Kidney epithelial cell (primary cell): ENCODE data around the gene PUM1. TPM values are rescaled to one million over a fixed set of nuclear protein-coding genes. Genes with fewer than 3 reads are reported as not detected.

Experiments used
- DNase-seq: peaks from one replicate; pipeline ENCODE4 v3.0.0-alpha.2; 2010; ENCODE audit warnings: low read depth
- H3K27me3 ChIP-seq: 2 replicates; pipeline ENCODE4 v1.6.0; 2011; ENCODE audit warnings: low read length; ENCODE audit not compliant: control insufficient read depth, insufficient read depth
- H3K36me3 ChIP-seq: 2 replicates; pipeline ENCODE4 v1.5.1; 2011; ENCODE audit warnings: low read length; ENCODE audit not compliant: control insufficient read depth, insufficient read depth
- H3K4me3 ChIP-seq: 2 replicates; pipeline ENCODE4 v1.5.1; 2011; ENCODE audit warnings: low read depth, mild to moderate bottlenecking, control low read depth, low read length
- total RNA-seq: library from RNA; depleted of rRNA; stranded (reverse); fragments of >200 nt; gene quantifications from 2 replicates; pipeline ENCODE4 v1.2.3, GENCODE V29; 2015
- TF ChIP-seq, protein P1 (sequence below): IDR thresholded peaks from 2 replicates; pipeline ENCODE4 v1.5.1; 2011; ENCODE audit warnings: mild to moderate bottlenecking, moderate library complexity, low read length, control low read depth, inconsistent platforms; ENCODE audit not compliant: insufficient read depth, poor library complexity, severe bottlenecking

PUM1 gene
- total RNA-seq, 1 donor from 2014 or later, result 78.1 TPM

DNA sequence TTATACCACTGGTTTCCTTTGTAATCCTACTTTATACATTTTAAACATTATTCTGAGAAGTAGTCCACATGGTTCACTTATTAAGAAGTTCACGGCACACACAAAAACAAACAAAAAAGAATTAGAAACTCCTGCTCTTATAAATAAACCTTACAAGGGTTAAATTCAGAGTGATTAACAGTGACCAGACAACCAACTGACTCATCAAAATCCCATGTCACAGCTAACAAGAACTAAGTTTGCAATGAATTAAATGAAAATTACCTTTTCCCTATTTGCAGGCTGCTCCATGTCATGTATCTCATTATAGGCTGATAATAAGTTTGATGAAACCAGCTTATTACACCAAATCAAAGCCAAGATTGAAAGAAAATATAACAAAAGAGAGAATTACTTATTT, 77.5 kb downstream of the PUM1 start:
- TF ChIP-seq, protein P1, sequence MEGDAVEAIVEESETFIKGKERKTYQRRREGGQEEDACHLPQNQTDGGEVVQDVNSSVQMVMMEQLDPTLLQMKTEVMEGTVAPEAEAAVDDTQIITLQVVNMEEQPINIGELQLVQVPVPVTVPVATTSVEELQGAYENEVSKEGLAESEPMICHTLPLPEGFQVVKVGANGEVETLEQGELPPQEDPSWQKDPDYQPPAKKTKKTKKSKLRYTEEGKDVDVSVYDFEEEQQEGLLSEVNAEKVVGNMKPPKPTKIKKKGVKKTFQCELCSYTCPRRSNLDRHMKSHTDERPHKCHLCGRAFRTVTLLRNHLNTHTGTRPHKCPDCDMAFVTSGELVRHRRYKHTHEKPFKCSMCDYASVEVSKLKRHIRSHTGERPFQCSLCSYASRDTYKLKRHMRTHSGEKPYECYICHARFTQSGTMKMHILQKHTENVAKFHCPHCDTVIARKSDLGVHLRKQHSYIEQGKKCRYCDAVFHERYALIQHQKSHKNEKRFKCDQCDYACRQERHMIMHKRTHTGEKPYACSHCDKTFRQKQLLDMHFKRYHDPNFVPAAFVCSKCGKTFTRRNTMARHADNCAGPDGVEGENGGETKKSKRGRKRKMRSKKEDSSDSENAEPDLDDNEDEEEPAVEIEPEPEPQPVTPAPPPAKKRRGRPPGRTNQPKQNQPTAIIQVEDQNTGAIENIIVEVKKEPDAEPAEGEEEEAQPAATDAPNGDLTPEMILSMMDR, result no peak
- Histone ChIP-seq H3K27me3 (no peaks in the 10 kb centered on the region), H3K4me3 (no peak overlapping the region), H3K36me3 (no peaks in the 10 kb centered on the region)
- DNase-seq, result no peak

- Histone ChIP-seq H3K4me3 (no peak overlapping the region), H3K36me3 (no peaks in the 10 kb centered on the region), H3K27me3 (no peaks in the 10 kb centered on the region)
- DNase-seq, result no peak
- TF ChIP-seq, protein P1, result no peak
Measured at GRCh38 chr1:30986755-30987154, 78.8 kb downstream of the PUM1 start.

DNA sequence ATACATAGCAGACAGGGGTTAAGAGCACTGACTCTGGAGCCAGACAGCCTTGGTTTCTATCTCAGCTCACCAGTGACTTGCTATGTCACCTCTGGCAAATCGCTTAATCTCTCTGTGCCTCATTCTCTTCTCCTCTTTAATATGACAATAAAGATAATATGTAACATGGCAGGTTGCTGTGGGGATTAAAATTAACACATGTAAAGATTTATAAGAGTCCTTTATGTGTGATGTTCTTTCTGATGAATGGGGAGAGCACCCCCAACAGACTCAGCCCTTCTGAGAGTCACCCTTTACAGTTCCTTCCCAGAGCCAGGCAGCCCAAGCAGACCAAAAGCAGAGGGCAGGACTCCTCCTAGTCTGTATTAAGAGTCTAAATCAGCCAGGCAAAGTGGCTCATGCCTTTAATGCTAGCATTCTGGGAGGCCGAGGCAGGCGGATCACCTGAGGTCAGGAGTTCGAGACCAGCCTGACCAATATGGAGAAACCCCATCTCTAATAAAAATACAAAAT, 80.5 kb downstream of the PUM1 start:
- Histone ChIP-seq H3K4me3 (no peak overlapping the region), H3K27me3 (no peaks in the 10 kb centered on the region), H3K36me3 (no peaks in the 10 kb centered on the region)
- TF ChIP-seq, protein P1, result no peak
- no peak for DNase-seq

DNA sequence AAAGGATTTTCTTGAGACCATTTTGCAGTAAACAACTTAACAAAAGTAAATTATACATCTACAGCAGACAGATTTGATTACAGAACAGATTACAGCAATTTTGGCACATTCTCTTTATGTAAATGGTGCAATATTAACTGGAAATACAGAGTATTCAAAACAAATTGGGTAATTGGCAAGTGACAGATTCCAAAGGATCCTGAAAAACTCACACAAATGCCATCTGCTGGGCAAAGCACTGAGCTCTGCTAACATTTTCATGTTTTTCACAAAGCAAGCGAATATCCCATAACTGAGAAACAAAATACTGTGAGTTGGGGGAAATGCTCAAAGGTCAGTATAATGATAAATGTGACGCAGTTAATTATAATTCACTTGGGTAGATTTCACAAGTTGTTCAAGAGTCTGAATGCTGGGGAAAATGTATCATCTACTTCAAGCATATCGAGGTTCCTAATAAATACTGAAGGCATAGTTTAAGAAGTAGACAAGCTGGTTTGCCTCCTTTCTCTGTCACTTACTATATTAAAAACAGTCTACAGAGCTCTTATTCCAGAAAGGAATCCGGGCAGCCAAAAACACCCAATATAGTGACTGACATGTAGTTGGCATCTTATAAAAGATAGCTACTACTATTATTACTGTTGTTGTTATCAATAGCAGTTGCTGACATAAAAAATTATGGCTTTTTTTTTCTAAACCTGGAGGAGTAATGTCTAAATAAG, 81.2 kb downstream of the PUM1 start:
- Histone ChIP-seq H3K4me3 (no peak overlapping the region), H3K36me3 (no peaks in the 10 kb centered on the region), H3K27me3 (no peaks in the 10 kb centered on the region)
- TF ChIP-seq, protein P1, result no peak
- DNase-seq, result no peak

DNA sequence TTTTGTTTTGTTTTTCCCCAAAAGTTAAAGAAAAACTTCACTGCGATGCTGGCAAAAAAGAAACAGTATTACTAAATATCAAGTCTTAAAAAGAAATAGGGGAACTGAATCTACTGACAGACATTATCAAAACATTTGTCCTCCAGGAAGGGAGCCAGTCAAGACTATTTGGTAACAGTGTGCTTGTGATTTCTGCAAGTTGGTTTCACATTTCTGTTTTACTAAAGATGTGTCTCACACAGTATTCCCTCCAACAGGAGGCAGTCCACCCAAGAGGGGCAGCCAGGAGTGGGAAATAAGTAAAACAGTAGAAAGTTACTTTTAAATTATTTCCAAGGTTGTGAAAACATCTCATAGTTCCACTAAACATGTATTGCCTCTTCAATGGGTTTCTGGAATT, 82.6 kb downstream of the PUM1 start:
- no peak for DNase-seq
- TF ChIP-seq, protein P1, result peak; percentile 15
- no peaks in the 10 kb centered on the region for H3K27me3 ChIP-seq
- H3K4me3 ChIP-seq, result no peak overlapping the region
- peaks cover 3% of the 10 kb centered on the region for H3K36me3 ChIP-seq

DNA sequence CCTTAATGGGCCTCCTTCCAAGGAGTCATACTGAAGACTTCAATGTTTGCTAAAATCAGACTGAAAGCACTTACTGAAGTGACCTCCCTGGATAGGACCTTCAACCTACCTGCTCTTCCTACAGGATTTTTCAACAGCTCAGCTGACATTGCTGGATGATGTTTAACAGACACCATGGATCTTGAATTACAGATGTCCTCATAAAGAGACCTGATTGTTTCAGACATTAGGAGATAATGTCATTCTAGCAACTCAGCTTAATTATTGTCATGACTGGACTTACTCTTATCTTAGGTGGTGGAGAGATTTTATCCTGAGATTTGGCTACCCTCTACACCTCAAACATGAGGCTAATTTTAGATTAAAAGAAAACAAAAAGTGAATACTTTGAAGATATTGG, 83.1 kb downstream of the PUM1 start:
- H3K27me3 ChIP-seq, result no peaks in the 10 kb centered on the region
- TF ChIP-seq, protein P1, result no peak
- no peak for DNase-seq
- peaks cover 3% of the 10 kb centered on the region for H3K36me3 ChIP-seq
- H3K4me3 ChIP-seq, result no peak overlapping the region
